Posterior vena cava (tissue), 2 donors: ENCODE data around the gene SP8. TPM values are rescaled to one million over a fixed set of nuclear protein-coding genes. Genes with fewer than 3 reads are reported as not detected.

Experiments used
- total RNA-seq, 2 donors: library from RNA; stranded (reverse); fragmentation: NEBNext Ultra II Directional; extraction: Animal tissue kit (Norgen Biotek cat#: 25700); gene quantifications; one replicate each; pipeline ENCODE4 v1.2.1, GENCODE V29; 2021
- donor health status: DM: yes; HTN: yes; CAD: no.
- donor health status: DM: yes; HTN: yes; CAD: no.

The SP8 gene
- total RNA-seq, 2 donors from 2014 or later: not detected

Other genes starting within 250 kb of the SP8 start
- gene ABCB5, start 171.2 kb downstream of the SP8 start, total RNA-seq: 1 to 10 TPM; 1.3 to 4.4 TPM